H1 (cell line): ENCODE measurements around the gene MPV17L.

ENCODE experiments used
- BCL11A ChIP-seq, 2 experiments: IDR thresholded peaks; one replicate each; pipeline ENCODE4 v1.6.1; 2011; ENCODE audit warnings: low read depth in 2 of 2, low read length in 2 of 2, mild to moderate bottlenecking in 2 of 2
- CEBPB ChIP-seq: IDR thresholded peaks from 2 replicates; pipeline ENCODE4 v1.6.1; 2012; ENCODE audit warnings: low read depth, low read length
- EZH2 ChIP-seq: fragments of 200-600 bp; sonication (generic); IDR thresholded peaks from 2 replicates; pipeline ENCODE4 v1.7.1; 2012; ENCODE audit warnings: low read depth, mild to moderate bottlenecking, moderate library complexity, low read length, inconsistent platforms; ENCODE audit not compliant: severe bottlenecking
- GABPA ChIP-seq: IDR thresholded peaks from 2 replicates; pipeline ENCODE4 v1.6.1; 2011; ENCODE audit warnings: mild to moderate bottlenecking, low read length, moderate library complexity, borderline replicate concordance; ENCODE audit not compliant: insufficient read depth
- KDM4A ChIP-seq: IDR thresholded peaks from one replicate; pipeline ENCODE4 v1.7.1; 2012; ENCODE audit warnings: low read depth, mild to moderate bottlenecking, moderate library complexity, low read length, inconsistent platforms; ENCODE audit not compliant: severe bottlenecking
- POLR2A ChIP-seq, 2 experiments: IDR thresholded peaks; 1 replicate in 1 of 2; 2 replicates in 1 of 2; pipeline ENCODE4 v1.6.1; 2011; ENCODE audit warnings: low read depth in 2 of 2, low read length in 2 of 2, mild to moderate bottlenecking in 2 of 2; ENCODE audit errors: control extremely low read depth in 1 of 2
- POLR2AphosphoS5 ChIP-seq: IDR thresholded peaks from 2 replicates; pipeline ENCODE4 v1.6.1; 2011; ENCODE audit warnings: low read depth, low read length
- RAD21 ChIP-seq, 2 experiments: IDR thresholded peaks in 1 of 2; conservative IDR thresholded peaks in 1 of 2; 2 replicates each; pipeline ENCODE4 v1.6.1; 2011; ENCODE audit warnings: low read depth in 2 of 2, low read length in 2 of 2, improper control_type of control experiment in 1 of 2, inconsistent platforms in 1 of 2, mild to moderate bottlenecking in 1 of 2, moderate library complexity in 1 of 2
- RFX5 ChIP-seq: IDR thresholded peaks from 2 replicates; pipeline ENCODE4 v1.6.1; 2011; ENCODE audit warnings: low read depth, low read length, improper control_type of control experiment, borderline replicate concordance
- TAF1 ChIP-seq: IDR thresholded peaks from 2 replicates; pipeline ENCODE4 v1.6.1; 2011; ENCODE audit warnings: mild to moderate bottlenecking, low read depth, low read length
- TF ChIP-seq, protein P1 (sequence below), 3 experiments: IDR thresholded peaks; 1 replicate in 2 of 3; 2 replicates in 1 of 3; pipeline versions ENCODE4 v1.5.1 to v1.6.1; 2011; ENCODE audit warnings: low read length in 3 of 3, mild to moderate bottlenecking in 3 of 3, inconsistent platforms in 2 of 3, low read depth in 1 of 3, moderate library complexity in 1 of 3; ENCODE audit not compliant: insufficient read depth in 1 of 3; ENCODE audit errors: control extremely low read depth in 1 of 3
- TF ChIP-seq, protein P2 (sequence below): IDR thresholded peaks from 2 replicates; pipeline ENCODE4 v1.6.1; 2012; ENCODE audit warnings: inconsistent platforms

DNA sequence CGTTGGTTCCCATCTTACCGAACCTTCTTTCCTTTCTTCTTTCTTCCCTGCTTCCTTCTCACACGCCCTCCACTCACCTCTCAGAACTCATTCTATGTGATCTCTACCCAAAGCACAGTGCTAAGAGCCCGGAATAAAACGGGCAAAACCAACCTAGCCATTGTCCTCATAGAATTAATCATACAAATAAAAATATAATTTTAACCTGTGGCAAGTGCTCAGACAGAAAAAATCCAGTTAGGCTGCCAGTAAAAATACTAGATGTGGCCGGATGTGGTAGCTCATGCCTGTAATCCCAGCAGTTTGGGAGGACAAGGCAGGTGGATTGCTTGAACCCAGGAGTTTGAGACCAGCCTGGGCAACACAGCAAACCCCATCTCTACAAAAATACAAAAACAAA lies 65.8 kb downstream of the MPV17L start:
- TF ChIP-seq, protein P1, sequence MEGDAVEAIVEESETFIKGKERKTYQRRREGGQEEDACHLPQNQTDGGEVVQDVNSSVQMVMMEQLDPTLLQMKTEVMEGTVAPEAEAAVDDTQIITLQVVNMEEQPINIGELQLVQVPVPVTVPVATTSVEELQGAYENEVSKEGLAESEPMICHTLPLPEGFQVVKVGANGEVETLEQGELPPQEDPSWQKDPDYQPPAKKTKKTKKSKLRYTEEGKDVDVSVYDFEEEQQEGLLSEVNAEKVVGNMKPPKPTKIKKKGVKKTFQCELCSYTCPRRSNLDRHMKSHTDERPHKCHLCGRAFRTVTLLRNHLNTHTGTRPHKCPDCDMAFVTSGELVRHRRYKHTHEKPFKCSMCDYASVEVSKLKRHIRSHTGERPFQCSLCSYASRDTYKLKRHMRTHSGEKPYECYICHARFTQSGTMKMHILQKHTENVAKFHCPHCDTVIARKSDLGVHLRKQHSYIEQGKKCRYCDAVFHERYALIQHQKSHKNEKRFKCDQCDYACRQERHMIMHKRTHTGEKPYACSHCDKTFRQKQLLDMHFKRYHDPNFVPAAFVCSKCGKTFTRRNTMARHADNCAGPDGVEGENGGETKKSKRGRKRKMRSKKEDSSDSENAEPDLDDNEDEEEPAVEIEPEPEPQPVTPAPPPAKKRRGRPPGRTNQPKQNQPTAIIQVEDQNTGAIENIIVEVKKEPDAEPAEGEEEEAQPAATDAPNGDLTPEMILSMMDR (IDR thresholded peaks at IDR 0.05; ENCODE audit: control extremely low read depth in 1 of 3, insufficient read depth in 1 of 3, low read depth in 1 of 3, low read length in 3 of 3), result no peak
- TF ChIP-seq GABPA, result no peak
- TF ChIP-seq EZH2, result no peak
- no peak for TF ChIP-seq CEBPB
- TF ChIP-seq POLR2A (IDR thresholded peaks at IDR 0.05; ENCODE audit: control extremely low read depth in 1 of 2, low read depth in 2 of 2, low read length in 2 of 2), result no peak
- no peak for TF ChIP-seq KDM4A
- TF ChIP-seq TAF1, result no peak
- TF ChIP-seq RFX5, result no peak
- TF ChIP-seq POLR2AphosphoS5, result no peak
- TF ChIP-seq RAD21 (IDR thresholded peaks at IDR 0.05 in 1 of 2, conservative IDR thresholded peaks at IDR 0.05 in 1 of 2; ENCODE audit: low read depth in 2 of 2, low read length in 2 of 2), result no peak
- no peak for TF ChIP-seq BCL11A (IDR thresholded peaks at IDR 0.05; ENCODE audit: low read depth in 2 of 2, low read length in 2 of 2)
- TF ChIP-seq, protein P2, sequence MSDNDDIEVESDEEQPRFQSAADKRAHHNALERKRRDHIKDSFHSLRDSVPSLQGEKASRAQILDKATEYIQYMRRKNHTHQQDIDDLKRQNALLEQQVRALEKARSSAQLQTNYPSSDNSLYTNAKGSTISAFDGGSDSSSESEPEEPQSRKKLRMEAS, result no peak
